H1 (cell line): ENCODE measurements around the gene ARHGEF7. TPM values are rescaled to one million over a fixed set of nuclear protein-coding genes. Genes with fewer than 3 reads are reported as not detected.

Source experiments
- CTCF ChIA-PET: fragments of 300-600 bp; sonication (Branson Sonifier 250); formaldehyde crosslinking; loops from one replicate; lab custom pipeline; 2021; ENCODE audit not compliant: partially characterized antibody; lab: Charles Lee
- POLR2A ChIA-PET: fragments of 300-600 bp; sonication (Branson Sonifier 250); formaldehyde crosslinking; loops from one replicate; lab custom pipeline; 2021; ENCODE audit warnings: inconsistent platforms; ENCODE audit not compliant: partially characterized antibody; lab: Charles Lee
- DNase-seq, 2 experiments: peaks; one replicate each; pipeline versions ENCODE4 v3.0.0 to v3.0.0-alpha.2; 2010 to 2022; ENCODE audit warnings: low spot score in 2 of 2, low read depth in 1 of 2, mixed read lengths in 1 of 2
- FAIRE-seq: peaks from 2 replicates; lab custom pipeline; 2011; peaks lifted over from hg19 to GRCh38; lab: Jason Lieb, UNC
- H2AFZ ChIP-seq: 2 replicates; pipeline ENCODE4 v1.8.1; 2012; ENCODE audit warnings: low read length, inconsistent platforms
- H2AK5ac ChIP-seq: 2 replicates; pipeline ENCODE4 v1.6.1; 2013; ENCODE audit warnings: low read depth, low read length
- H2BK120ac ChIP-seq: replicated peaks from 2 replicates; pipeline ENCODE3; 2013; ENCODE audit warnings: low read depth, low read length, inconsistent platforms
- H2BK12ac ChIP-seq: 2 replicates; pipeline ENCODE4 v1.6.1; 2013; ENCODE audit warnings: low read depth, low read length
- H2BK15ac ChIP-seq: 2 replicates; pipeline ENCODE4 v1.6.1; 2013; ENCODE audit warnings: low read length
- H2BK20ac ChIP-seq: 2 replicates; pipeline ENCODE4 v1.6.1; 2013; ENCODE audit warnings: low read length
- H2BK5ac ChIP-seq: 2 replicates; pipeline ENCODE4 v1.6.1; 2013; ENCODE audit warnings: low read depth, low read length
- H3K14ac ChIP-seq: 2 replicates; pipeline ENCODE4 v1.6.1; 2013; ENCODE audit warnings: inconsistent platforms; ENCODE audit not compliant: insufficient read length
- H3K18ac ChIP-seq: 2 replicates; pipeline ENCODE4 v1.6.1; 2013; ENCODE audit warnings: low read length; ENCODE audit errors: extremely low read depth
- H3K23ac ChIP-seq: 2 replicates; pipeline ENCODE4 v1.6.1; 2013; ENCODE audit warnings: inconsistent platforms; ENCODE audit not compliant: insufficient read length
- H3K23me2 ChIP-seq: 2 replicates; pipeline ENCODE4 v1.6.1; 2013; ENCODE audit warnings: low read depth, low read length
- H3K27ac ChIP-seq: 2 replicates; pipeline ENCODE4 v1.6.1; 2011; ENCODE audit warnings: low read depth, low read length, inconsistent platforms
- H3K27me3 ChIP-seq, 4 experiments: replicated peaks in 1 of 4; 1 replicate in 1 of 4; 2 replicates in 3 of 4; pipeline versions ENCODE4 v1.6.1 to v1.8.1; 2011 to 2013; ENCODE audit warnings: low read length in 3 of 4, mild to moderate bottlenecking in 3 of 4, inconsistent platforms in 2 of 4, mixed read lengths in 2 of 4, moderate library complexity in 1 of 4; ENCODE audit not compliant: control insufficient read depth in 3 of 4, insufficient read depth in 3 of 4; ENCODE audit errors: extremely low read depth in 1 of 4
- H3K36me3 ChIP-seq, 4 experiments: 2 replicates each; pipeline versions ENCODE4 v1.6.1 to v1.8.1; 2011 to 2013; ENCODE audit warnings: mild to moderate bottlenecking in 4 of 4, low read length in 3 of 4, moderate library complexity in 2 of 4, control low read depth in 1 of 4, inconsistent platforms in 1 of 4; ENCODE audit not compliant: insufficient read depth in 4 of 4, control insufficient read depth in 2 of 4
- H3K4ac ChIP-seq: replicated peaks from 2 replicates; pipeline ENCODE3; 2013; ENCODE audit warnings: low read length, low read depth, mixed read lengths, inconsistent platforms; ENCODE audit not compliant: insufficient read length
- H3K4me1 ChIP-seq, 4 experiments: replicated peaks in 1 of 4; 1 replicate in 1 of 4; 2 replicates in 3 of 4; pipeline versions ENCODE4 v1.6.1 to v1.8.1; 2011 to 2013; ENCODE audit warnings: low read length in 3 of 4, inconsistent platforms in 2 of 4, mixed read lengths in 1 of 4; ENCODE audit not compliant: insufficient read depth in 4 of 4, control insufficient read depth in 3 of 4
- H3K4me2 ChIP-seq, 2 experiments: 2 replicates each; pipeline versions ENCODE4 v1.6.1 to v1.8.1; 2011 to 2013; ENCODE audit warnings: low read depth in 2 of 2, low read length in 2 of 2, control low read depth in 1 of 2, inconsistent platforms in 1 of 2, mild to moderate bottlenecking in 1 of 2; ENCODE audit not compliant: insufficient read depth in 1 of 2
- H3K4me3 ChIP-seq, 4 experiments: fragments of 200-600, 300-600 bp in 1 of 4; sonication (generic), shearing (Covaris generic), sonication (Bioruptor Twin) in 1 of 4; 2 replicates each; pipeline versions ENCODE4 v1.5.1 to v1.8.1; 2011 to 2016; ENCODE audit warnings: low read length in 4 of 4, low read depth in 3 of 4, control low read depth in 2 of 4, inconsistent platforms in 2 of 4, mild to moderate bottlenecking in 2 of 4, mixed read lengths in 1 of 4, moderate library complexity in 1 of 4; ENCODE audit not compliant: insufficient read depth in 2 of 4; ENCODE audit errors: extremely low read depth in 1 of 4
- H3K56ac ChIP-seq: replicated peaks from 2 replicates; pipeline ENCODE3; 2013; ENCODE audit warnings: low read depth, mild to moderate bottlenecking, mixed read lengths, low read length, inconsistent platforms; ENCODE audit not compliant: insufficient read length
- H3K79me1 ChIP-seq: 2 replicates; pipeline ENCODE4 v1.6.1; 2013; ENCODE audit warnings: low read depth, low read length, control low read depth
- H3K79me2 ChIP-seq, 2 experiments: 2 replicates each; pipeline versions ENCODE4 v1.6.1 to v1.8.1; 2012 to 2013; ENCODE audit warnings: low read length in 2 of 2, mild to moderate bottlenecking in 2 of 2, inconsistent platforms in 1 of 2; ENCODE audit not compliant: insufficient read depth in 2 of 2, control insufficient read depth in 1 of 2
- H3K9ac ChIP-seq, 4 experiments: replicated peaks in 1 of 4; 1 replicate in 1 of 4; 2 replicates in 3 of 4; pipeline versions ENCODE4 v1.6.1 to v1.8.1; 2011 to 2013; ENCODE audit warnings: low read depth in 3 of 4, low read length in 3 of 4, control low read depth in 2 of 4, mild to moderate bottlenecking in 2 of 4, moderate library complexity in 2 of 4, inconsistent platforms in 1 of 4; ENCODE audit errors: extremely low read depth in 1 of 4
- H3K9me3 ChIP-seq, 2 experiments: 2 replicates each; pipeline versions ENCODE4 v1.6.1 to v1.8.1; 2012 to 2013; ENCODE audit warnings: mild to moderate bottlenecking in 2 of 2, moderate library complexity in 2 of 2, control low read depth in 1 of 2, inconsistent platforms in 1 of 2, low read depth in 1 of 2, low read length in 1 of 2, mixed read lengths in 1 of 2; ENCODE audit not compliant: insufficient read depth in 2 of 2
- H4K20me1 ChIP-seq, 2 experiments: replicated peaks in 1 of 2; 2 replicates each; pipeline versions ENCODE3 to v1.8.1; 2011 to 2013; ENCODE audit warnings: inconsistent platforms in 2 of 2, low read length in 2 of 2, mild to moderate bottlenecking in 1 of 2; ENCODE audit not compliant: insufficient read depth in 2 of 2, control insufficient read depth in 1 of 2
- H4K5ac ChIP-seq: 2 replicates; pipeline ENCODE4 v1.6.1; 2013; ENCODE audit warnings: low read length, low read depth, mixed read lengths, inconsistent platforms; ENCODE audit not compliant: insufficient read length
- H4K8ac ChIP-seq: 2 replicates; pipeline ENCODE4 v1.8.0; 2013; ENCODE audit warnings: mild to moderate bottlenecking, moderate library complexity, low read length, inconsistent platforms; ENCODE audit not compliant: insufficient read depth; ENCODE audit errors: extremely low read depth
- H4K91ac ChIP-seq: replicated peaks from 2 replicates; pipeline ENCODE3; 2013; ENCODE audit warnings: low read length, mixed read lengths, inconsistent platforms; ENCODE audit not compliant: insufficient read length
- ASH2L ChIP-seq: fragments of 200-600, 300-600 bp; sonication (generic); IDR thresholded peaks from one replicate; pipeline ENCODE4 v1.7.1; 2017; ENCODE audit warnings: low read length
- CHD1 ChIP-seq: IDR thresholded peaks from 2 replicates; pipeline ENCODE4 v1.6.1; 2012; ENCODE audit warnings: low read depth, low read length, improper control_type of control experiment
- FOSL1 ChIP-seq: IDR thresholded peaks from 2 replicates; pipeline ENCODE4 v1.6.1; 2011; ENCODE audit warnings: mild to moderate bottlenecking, low read depth, low read length, moderate library complexity; ENCODE audit not compliant: insufficient read depth
- HDAC6 ChIP-seq: IDR thresholded peaks from one replicate; pipeline ENCODE4 v1.7.1; 2012; ENCODE audit warnings: low read depth, mild to moderate bottlenecking, inconsistent platforms, low read length, moderate library complexity
- KDM4A ChIP-seq: IDR thresholded peaks from one replicate; pipeline ENCODE4 v1.7.1; 2012; ENCODE audit warnings: low read depth, mild to moderate bottlenecking, moderate library complexity, low read length, inconsistent platforms; ENCODE audit not compliant: severe bottlenecking
- MAFK ChIP-seq: IDR thresholded peaks from 2 replicates; pipeline ENCODE4 v1.6.1; 2012; ENCODE audit warnings: low read depth, mild to moderate bottlenecking, improper control_type of control experiment, low read length
- PHF8 ChIP-seq: fragments of 200-600 bp; sonication (generic); conservative IDR thresholded peaks from 2 replicates; pipeline ENCODE4 v1.7.1; 2012; ENCODE audit warnings: low read depth, mild to moderate bottlenecking, inconsistent platforms, low read length, moderate library complexity
- SIN3A ChIP-seq, 2 experiments: IDR thresholded peaks in 1 of 2; conservative IDR thresholded peaks in 1 of 2; 2 replicates each; pipeline ENCODE4 v1.6.1; 2011 to 2012; ENCODE audit warnings: low read length in 2 of 2, improper control_type of control experiment in 1 of 2, low read depth in 1 of 2, mild to moderate bottlenecking in 1 of 2
- SP4 ChIP-seq: IDR thresholded peaks from 2 replicates; pipeline ENCODE4 v1.6.1; 2012; ENCODE audit warnings: low read length, inconsistent platforms
- TAF1 ChIP-seq: IDR thresholded peaks from 2 replicates; pipeline ENCODE4 v1.6.1; 2011; ENCODE audit warnings: mild to moderate bottlenecking, low read depth, low read length
- TAF7 ChIP-seq: optimal IDR thresholded peaks from 2 replicates; pipeline ENCODE3; 2011; ENCODE audit warnings: low read depth, mild to moderate bottlenecking, inconsistent platforms, low read length, moderate library complexity, borderline replicate concordance
- TEAD4 ChIP-seq: IDR thresholded peaks from 2 replicates; pipeline ENCODE4 v1.6.1; 2012; ENCODE audit warnings: low read depth, low read length, inconsistent platforms, mixed read lengths
- WGBS, 2 experiments: shearing (Covaris generic) in 1 of 2; methylation state at CpG; one replicate each; pipeline versions ENCODE4 v1.1.6 to v1.1.7; 2013 to 2015; ENCODE audit warnings: low lambda C conversion rate in 2 of 2, mixed read lengths in 2 of 2, inconsistent platforms in 1 of 2, low coverage in 1 of 2, missing lambda C conversion rate in 1 of 2; ENCODE audit not compliant: insufficient replicate concordance in 2 of 2, insufficient coverage in 1 of 2, insufficient read length in 1 of 2; ENCODE audit errors: extremely low coverage in 1 of 2, missing lambda C conversion rate in 1 of 2; 5-methylcytosine and 5-hydroxymethylcytosine counted together
- polyA plus RNA-seq, 7 experiments: library from polyadenylated mRNA; depleted of rRNA in 3 of 7; stranded (reverse) in 5 of 7; unstranded in 2 of 7; fragments of >200 nt in 5 of 7; fragments of 200-250 nt in 2 of 7; gene quantifications; 1 replicate in 5 of 7; 2 replicates in 1 of 7; 4 replicates in 1 of 7; pipeline versions ENCODE4 v1.2.1 to v1.2.3, GENCODE V29; 2011 to 2013; ENCODE audit warnings: missing spikeins in 2 of 7, mixed read lengths in 2 of 7
- total RNA-seq: library from RNA; stranded (reverse); fragmentation: NEBNext Ultra II Directional; extraction: Animal tissue kit (Norgen Biotek cat#: 25700); gene quantifications from 2 replicates; pipeline ENCODE4 v1.2.1, GENCODE V29; 2021

The ARHGEF7 gene
- total and polyA plus RNA-seq, 2 of the 8 experiments (the other 6 are each of a cell fraction or from before 2014, with no cell fraction given): 26.2 to 56.5 TPM

- no peaks in the 10 kb centered on the region for H3K27me3 ChIP-seq
- no peak overlapping the region for H4K5ac ChIP-seq
- H3K9me3 ChIP-seq: no peaks in the 10 kb centered on the region; a peak in 1 of 4 replicates
- H3K36me3 ChIP-seq: peaks cover 0 to 5% (median 3%) of the 10 kb centered on the region in 4 experiments; a peak in 5 of 8 replicates
- H2BK20ac ChIP-seq: no peak overlapping the region
- H4K20me1 ChIP-seq: peaks cover 2 to 5% of the 10 kb centered on the region in 2 experiments
- peaks cover 2% of the 10 kb centered on the region; the same call in 1 of the 2 replicates for H3K79me1 ChIP-seq
- peaks cover 0 to 20% of the 10 kb centered on the region in 2 experiments; a peak in 1 of 4 replicates for H3K79me2 ChIP-seq
- no peak overlapping the region for H3K27ac ChIP-seq
- H3K23ac ChIP-seq: no peak overlapping the region
- H3K4ac ChIP-seq: no peak overlapping the region
- no peak overlapping the region for H2BK15ac ChIP-seq
- no peak overlapping the region for H2BK120ac ChIP-seq
- no peaks in the 10 kb centered on the region for H3K23me2 ChIP-seq
- H4K91ac ChIP-seq: no peak overlapping the region
- DNase-seq (peak in 1 of 2 experiments; percentile 20), FAIRE-seq (no peak)
- H3K4me3 ChIP-seq: no peak overlapping the region
- no peak overlapping the region for H3K18ac ChIP-seq
- no peak overlapping the region for H3K9ac ChIP-seq
- WGBS, 2 experiments: 97% methylated on average over 6 of the region's 6 CpGs; no CpG with 5 or more reads in 1 of the 2 experiments
- no peak overlapping the region for H4K8ac ChIP-seq
- ChIA-PET CTCF (interaction anchor here (1.1 kb wide), 1 partner anchor 10 kb away, joined by 3 read pairs; no protein-coding TSS in a partner anchor), POLR2A (interaction anchor here (1.2 kb wide), 1 partner anchor 10 kb away, joined by 3 read pairs; no protein-coding TSS in a partner anchor)
- H3K14ac ChIP-seq: no peak overlapping the region
- no peak for TF ChIP-seq MAFK
- no peak for TF ChIP-seq TAF1
- no peak for TF ChIP-seq HDAC6
- TF ChIP-seq TEAD4: no peak
- TF ChIP-seq CHD1: no peak
- TF ChIP-seq SIN3A (conservative IDR thresholded peaks at IDR 0.05 in 1 of 2, IDR thresholded peaks at IDR 0.05 in 1 of 2; ENCODE audit: low read depth in 1 of 2, low read length in 2 of 2): no peak
- TF ChIP-seq SP4: no peak
- no peak for TF ChIP-seq PHF8
- TF ChIP-seq KDM4A: no peak
- no peak for TF ChIP-seq FOSL1
- no peak for TF ChIP-seq ASH2L
- no peak for TF ChIP-seq TAF7
- no peak overlapping the region for H2AK5ac ChIP-seq
- H2BK5ac ChIP-seq: no peak overlapping the region
- H2BK12ac ChIP-seq: no peak overlapping the region
- H2AFZ ChIP-seq: no peak overlapping the region
- no peak overlapping the region for H3K4me2 ChIP-seq
- H3K4me1 ChIP-seq: peaks cover 0 to 2% (median 0%) of the 10 kb centered on the region in 4 experiments; a peak in 2 of 7 replicates
- H3K56ac ChIP-seq: no peak overlapping the region
Measured at GRCh38 chr13:111252446-111253364, 137.6 kb downstream of the ARHGEF7 start.
